HG03378 (cell line): ENCODE results near the gene SDC3.

Source experiments
- ATAC-seq: cut with Tn5 transposase; IDR thresholded peaks from one replicate; pipeline ENCODE4 v1.9.1; 2021; ENCODE audit warnings: mild to moderate bottlenecking, moderate library complexity; ENCODE audit not compliant: unreplicated experiment

The SDC3 gene

GRCh38 chr1:30929135-30929889 lies 20.8 kb upstream of the SDC3 start:
- no peak for ATAC-seq

GRCh38 chr1:30928789-30929134 lies 20.2 kb upstream of the SDC3 start:
- no peak for ATAC-seq

- no peak for ATAC-seq
Measured at GRCh38 chr1:30928171-30928570, 19.6 kb upstream of the SDC3 start.

DNA sequence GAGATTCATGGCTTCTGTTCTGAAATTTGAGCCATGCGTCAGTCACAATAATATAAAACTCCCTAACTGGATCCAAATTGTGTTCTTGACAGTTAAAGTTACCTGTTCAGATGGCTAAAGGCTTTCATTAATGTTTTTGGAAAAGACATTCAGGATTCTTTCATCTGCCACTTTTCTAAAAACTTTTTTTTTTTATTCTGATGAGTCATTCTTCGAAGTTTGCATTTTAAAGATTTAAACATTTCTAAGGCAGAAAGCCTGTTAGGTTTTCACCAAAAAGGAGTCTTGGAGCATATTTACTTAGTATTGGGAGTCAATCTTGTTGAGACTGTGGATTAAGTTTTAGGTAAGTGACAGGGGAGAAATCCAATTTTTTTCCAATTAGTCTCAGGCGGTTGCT lies 18.9 kb upstream of the SDC3 start:
- no peak for ATAC-seq

DNA sequence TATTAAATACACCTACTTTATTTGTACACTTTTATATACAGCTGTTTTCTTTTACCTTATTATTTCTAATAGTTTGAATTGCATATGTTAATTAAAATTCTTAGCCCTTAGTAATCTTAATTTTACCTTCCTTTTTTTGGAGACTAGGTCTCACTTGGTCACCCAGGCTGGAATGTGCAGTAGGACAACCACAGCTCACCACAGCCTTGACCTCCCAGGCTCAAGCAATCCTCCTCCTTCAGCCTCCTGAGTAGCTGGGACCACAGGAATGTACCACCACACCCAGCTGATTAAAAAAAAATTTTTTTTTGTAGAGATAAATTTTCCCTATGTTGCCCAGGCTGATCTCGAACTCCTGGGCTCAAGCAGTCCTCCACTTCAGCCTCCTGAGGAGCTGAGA lies 15.0 kb upstream of the SDC3 start:
- ATAC-seq: no peak

- ATAC-seq: no peak
Measured at GRCh38 chr1:30920827-30921226, 12.3 kb upstream of the SDC3 start.

- ATAC-seq: no peak
Measured at GRCh38 chr1:30919025-30919881, 10.7 kb upstream of the SDC3 start.

- no peak for ATAC-seq
Measured at GRCh38 chr1:30916296-30916695, 7.7 kb upstream of the SDC3 start.

- no peak for ATAC-seq
Measured at GRCh38 chr1:30915491-30916230, 7.1 kb upstream of the SDC3 start.

GRCh38 chr1:30914931-30915330 lies 6.4 kb upstream of the SDC3 start:
- ATAC-seq: no peak

DNA sequence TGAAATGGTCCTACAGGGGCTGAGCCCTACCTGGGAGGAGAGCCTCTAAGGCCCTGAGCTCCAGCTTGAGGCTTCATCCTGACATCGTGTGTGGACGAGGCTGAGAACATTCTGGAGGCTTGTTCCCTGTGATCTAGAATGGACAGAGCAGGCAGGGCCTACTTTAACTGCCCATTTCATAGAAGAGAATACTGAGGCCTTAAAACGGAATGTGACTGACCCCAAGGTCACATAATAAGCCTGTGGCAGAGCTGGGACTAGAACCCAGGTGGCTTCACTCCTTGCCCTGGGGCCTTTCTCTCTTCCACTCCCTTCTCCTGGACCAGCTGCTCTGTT lies 6.0 kb upstream of the SDC3 start:
- ATAC-seq: no peak

GRCh38 chr1:30912913-30913652 lies 4.5 kb upstream of the SDC3 start:
- ATAC-seq: no peak

GRCh38 chr1:30912224-30912623 lies 3.7 kb upstream of the SDC3 start:
- no peak for ATAC-seq

- no peak for ATAC-seq
Measured at GRCh38 chr1:30911059-30911954, 2.7 kb upstream of the SDC3 start.

DNA sequence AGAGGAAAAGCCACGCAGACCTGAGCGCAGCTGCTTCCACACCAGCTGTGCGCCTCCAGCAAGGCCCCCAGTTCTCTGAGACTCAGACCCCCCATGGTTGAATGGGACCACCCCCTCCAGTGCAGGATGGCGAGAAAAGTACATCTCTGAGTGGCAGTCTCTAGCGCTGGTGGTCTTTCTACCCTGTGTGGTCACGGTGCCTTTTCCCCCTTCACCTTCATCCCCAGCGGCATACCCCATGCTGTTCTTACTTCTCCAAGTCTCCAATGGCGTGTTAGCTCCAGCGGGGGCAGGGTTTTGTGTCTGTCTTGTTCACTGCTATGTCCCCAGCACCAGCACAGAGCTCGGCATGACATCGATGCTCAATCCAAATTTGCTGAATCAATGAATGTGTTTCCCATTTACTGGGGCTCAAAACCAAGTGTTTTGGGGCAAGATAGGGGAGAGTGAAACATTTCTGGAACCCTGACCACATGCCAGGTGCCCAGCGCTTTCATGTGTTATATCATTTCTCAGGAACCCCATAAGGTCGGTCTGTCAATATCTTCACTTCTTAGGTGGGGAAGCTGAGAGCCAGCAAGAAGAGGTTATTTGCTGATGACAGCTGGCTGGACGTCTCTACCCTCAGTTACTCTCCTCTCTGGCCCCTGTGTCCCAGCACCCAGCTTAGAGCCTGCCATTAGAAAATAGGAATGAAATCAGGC lies 959 bp upstream of the SDC3 start:
- no peak for ATAC-seq

GRCh38 chr1:30908316-30908695 lies 252 bp downstream of the SDC3 start:
- ATAC-seq: no peak

DNA sequence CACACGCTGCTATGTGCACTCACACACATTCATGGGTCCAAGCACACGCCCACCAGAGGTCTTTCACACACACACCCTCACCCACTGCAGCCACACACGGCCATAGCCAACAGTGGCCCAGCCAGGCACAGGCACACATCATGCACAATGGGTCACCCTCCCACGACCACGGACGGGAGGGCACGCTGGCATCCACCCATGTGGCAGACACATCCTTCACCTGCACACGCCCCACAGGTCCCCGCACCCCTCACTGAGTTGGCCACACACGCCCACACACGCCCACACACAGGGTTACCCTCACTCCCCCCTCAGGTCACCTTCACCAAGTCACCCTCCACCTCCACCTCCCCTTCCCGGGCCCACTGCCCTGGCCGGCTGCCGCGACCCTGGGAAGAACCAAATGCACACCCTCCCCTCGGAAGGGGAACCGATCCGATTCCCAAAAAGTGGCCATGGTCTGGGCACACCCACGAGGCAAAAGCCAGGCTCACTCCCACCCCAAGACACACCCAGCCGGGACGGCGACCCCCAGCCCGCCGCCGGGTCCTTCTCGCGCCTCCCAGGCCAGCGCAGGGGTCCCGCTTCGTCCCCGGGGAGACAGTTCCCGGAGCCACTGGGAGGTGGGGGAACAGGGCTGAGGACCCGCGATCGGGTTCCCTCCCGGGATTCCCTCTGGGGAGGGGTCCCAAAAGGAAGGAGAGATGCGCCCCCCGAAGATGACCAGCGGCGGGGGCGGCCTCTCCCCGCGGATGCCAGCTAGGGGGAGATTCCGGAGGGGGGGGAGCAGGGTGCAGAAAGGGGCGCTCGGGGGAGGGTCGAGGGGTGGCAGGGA lies 860 bp downstream of the SDC3 start:
- no peak for ATAC-seq

DNA sequence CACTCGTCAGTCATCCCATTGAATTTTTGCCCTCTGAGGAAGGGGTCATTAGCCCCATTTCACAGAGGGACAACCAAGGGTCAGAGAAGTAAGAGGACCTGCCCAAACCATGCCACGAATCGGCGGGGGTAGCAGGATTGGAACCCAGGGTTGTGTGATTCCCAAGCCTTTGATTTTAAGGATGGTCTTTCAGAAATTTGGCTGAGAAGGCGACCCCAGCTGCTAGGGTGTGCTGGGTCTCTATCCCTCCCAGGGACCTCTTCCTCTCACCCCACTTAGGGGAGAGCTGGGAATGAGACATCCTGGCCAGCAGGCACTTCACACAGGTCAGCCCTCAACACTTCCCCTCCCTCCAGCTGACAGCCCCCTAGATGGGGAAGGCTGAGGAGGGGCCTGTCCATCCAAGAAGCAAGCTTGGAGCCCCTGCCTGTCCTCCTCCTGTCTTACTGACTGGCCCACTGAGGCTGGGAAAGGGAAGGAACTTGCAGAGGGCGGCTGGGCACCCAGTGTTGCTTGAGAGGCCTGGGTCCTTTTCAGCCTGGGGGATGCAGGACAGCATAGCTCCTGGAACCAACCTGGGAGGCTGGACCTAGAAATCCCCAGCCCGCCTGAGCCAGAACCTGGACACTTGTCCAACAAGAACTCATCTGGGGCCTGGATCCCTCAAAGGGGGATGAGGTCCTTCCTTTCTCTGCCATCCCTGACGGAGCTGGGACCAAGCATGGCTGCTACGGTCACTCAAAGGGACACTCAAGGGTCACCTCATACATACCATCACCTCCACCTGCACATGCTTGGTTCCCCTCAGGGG lies 1.7 kb downstream of the SDC3 start:
- no peak for ATAC-seq
